ENCODE results near the gene SUDS3. TPM values are rescaled to one million over a fixed set of nuclear protein-coding genes. Genes with fewer than 3 reads are reported as not detected.

Gene SUDS3
- total and polyA plus RNA-seq, 2 donors (not counting 1 experiment from before 2014, with no cell fraction given) = 12.1 to 53.9 TPM

GRCh38 chr12:118358008-118358359, 18.4 kb upstream of the SUDS3 start:
- CTCF ChIA-PET = interaction anchor here (0.7 to 4.9 kb wide), 4 partner anchors 11 to 177 kb away, joined by 4 to 52 read pairs (median 5); partner anchors contain the start of gene SUDS3
- no peak overlapping the region for H2AFZ ChIP-seq (ENCODE audit: insufficient read depth, low read depth, low read length, poor library complexity, severe bottlenecking)
- TF ChIP-seq EZH2 (IDR thresholded peaks at IDR 0.05; ENCODE audit: borderline replicate concordance, insufficient read depth, low read depth, low read length, poor library complexity, severe bottlenecking) = no peak
- no peak for TF ChIP-seq CTCF (IDR thresholded peaks at IDR 0.05)
- H3K4me1 ChIP-seq (ENCODE audit: control insufficient read depth in 2 of 2, insufficient read depth in 2 of 2, low read length in 2 of 2) = peaks cover 23 to 38% of the 10 kb centered on the region in 2 donors
- H3K9me3 ChIP-seq (ENCODE audit: control extremely low read depth in 1 of 3, control insufficient read depth in 2 of 3, insufficient read depth in 1 of 3, low read length in 2 of 3) = peaks cover 0 to 9% (median 2%) of the 10 kb centered on the region in 3 donors
- peaks cover 2% of the 10 kb centered on the region for H3K9me3 Mint-ChIP-seq (ENCODE audit: insufficient read depth)
- H3K27ac ChIP-seq (ENCODE audit: low read length in 2 of 2) = peak overlapping the region in 1 of 2 donors; percentile 87
- DNase-seq (no peak), ATAC-seq (ENCODE audit: low read depth) (no peak)
- H3K27ac Mint-ChIP-seq = no peak overlapping the region
- H3K9ac ChIP-seq (ENCODE audit: low read length) = peak overlapping the region; percentile 71
- H3K4me2 ChIP-seq (replicated peaks; ENCODE audit: low read depth, low read length, poor library complexity, severe bottlenecking) = peak overlapping the region; percentile 77
- no peaks in the 10 kb centered on the region for H3K27me3 Mint-ChIP-seq
- peaks cover 7 to 9% of the 10 kb centered on the region in 2 experiments for H3K36me3 ChIP-seq (replicated peaks in 1 of 2; ENCODE audit: control extremely low read depth in 1 of 2, control insufficient read depth in 1 of 2, extremely low read depth in 1 of 2, insufficient read depth in 2 of 2, low read length in 1 of 2)
- H3K79me2 ChIP-seq (ENCODE audit: control insufficient read depth, insufficient read depth, low read length) = peaks cover 89% of the 10 kb centered on the region
- H3K4me3 Mint-ChIP-seq = peak overlapping the region; percentile 93
- H3K27me3 ChIP-seq (replicated peaks in 1 of 4; ENCODE audit: control extremely low read depth in 1 of 4, control insufficient read depth in 3 of 4, insufficient read depth in 4 of 4, low read length in 3 of 4) = no peaks in the 10 kb centered on the region
- H3K4me3 ChIP-seq (ENCODE audit: control extremely low read depth in 1 of 5, extremely low read depth in 1 of 5, insufficient read depth in 1 of 5, low read depth in 2 of 5, low read length in 4 of 5) = peak overlapping the region; percentile 46 to 92 (median 66)
- no CpG with 5 or more reads among the region's 1 CpG for WGBS (ENCODE audit: insufficient coverage)
- H4K20me1 ChIP-seq (ENCODE audit: control insufficient read depth, insufficient read depth, low read length, poor library complexity, severe bottlenecking) = peaks cover 13% of the 10 kb centered on the region
- intact Hi-C loops (cut with micrococcal nuclease) = loop anchor here (5.0 kb wide), 2 partner anchors 36 to 56 kb away; no protein-coding TSS in a partner anchor
- POLR2A ChIA-PET = interaction anchor here (0.6 to 1.5 kb wide), 4 partner anchors 18 to 119 kb away, joined by 4 to 15 read pairs (median 6); partner anchors contain the start of gene SUDS3
- peaks cover 41% of the 10 kb centered on the region for H3K4me1 Mint-ChIP-seq
